D721Med (cell line): ENCODE results near the gene AGER.

Experiments used
- DNase-seq: peaks from one replicate; pipeline ENCODE4 v3.0.0; 2011; ENCODE audit warnings: low spot score; ENCODE audit not compliant: insufficient read length
- FAIRE-seq: peaks from 2 replicates; lab custom pipeline; 2011; peaks lifted over from hg19 to GRCh38; lab: Jason Lieb, UNC
- CTCF ChIP-seq: IDR thresholded peaks from 2 replicates; pipeline ENCODE4 v1.5.1; 2012; ENCODE audit warnings: mild to moderate bottlenecking, control low read depth; ENCODE audit not compliant: insufficient read depth; ENCODE audit errors: missing control alignments

The AGER gene

GRCh38 chr6:32210191-32210601 lies 26.1 kb upstream of the AGER start:
- TF ChIP-seq CTCF = no peak
- FAIRE-seq (no peak), DNase-seq (no peak)

- no peak for TF ChIP-seq CTCF
- no peak for DNase-seq
- no peak for FAIRE-seq
Observed at GRCh38 chr6:32208996-32209395, 24.9 kb upstream of the AGER start.

- FAIRE-seq = no peak
Observed at GRCh38 chr6:32204268-32204715, 20.2 kb upstream of the AGER start.

GRCh38 chr6:32203426-32204267 lies 19.6 kb upstream of the AGER start:
- TF ChIP-seq CTCF = no peak
- FAIRE-seq (no peak), DNase-seq (no peak)

More at GRCh38 chr6:32204268-32204715, 20.2 kb upstream of the AGER start:
- TF ChIP-seq CTCF = no peak
- DNase-seq = no peak

- TF ChIP-seq CTCF = no peak
- FAIRE-seq (no peak), DNase-seq (no peak)
Observed at GRCh38 chr6:32202186-32202585, 18.1 kb upstream of the AGER start.

GRCh38 chr6:32200711-32201475 lies 16.8 kb upstream of the AGER start:
- FAIRE-seq = no peak
- TF ChIP-seq CTCF = no peak
- DNase-seq = no peak
